RWPE1 (cell line): Measurements from ENCODE around the gene ASB2.

Experiments used
- CTCF ChIA-PET: fragments of 350-600 bp; sonication (Branson Sonifier 250); formaldehyde crosslinking; extraction: SDS; loops from one replicate; lab custom pipeline; 2021; lab: Yijun Ruan, JAX
- POLR2A ChIA-PET: fragments of 400-600 bp; formaldehyde crosslinking; extraction: SDS; loops from one replicate; lab custom pipeline; 2020; ENCODE audit warnings: antibody characterized with exemption; ENCODE audit not compliant: low non-redundant PET; lab: Yijun Ruan, JAX
- DNase-seq: peaks from one replicate; pipeline ENCODE4 v3.0.0; 2012; ENCODE audit warnings: low spot score
- H3K27ac ChIP-seq: fragments of 450-650 bp; 2 replicates; pipeline ENCODE4 v1.5.1; 2017
- TF ChIP-seq, protein P1 (sequence below): fragments of 450-650 bp; conservative IDR thresholded peaks from 2 replicates; pipeline ENCODE4 v1.5.1; 2017; ENCODE audit warnings: low read depth, mild to moderate bottlenecking

Gene ASB2

DNA sequence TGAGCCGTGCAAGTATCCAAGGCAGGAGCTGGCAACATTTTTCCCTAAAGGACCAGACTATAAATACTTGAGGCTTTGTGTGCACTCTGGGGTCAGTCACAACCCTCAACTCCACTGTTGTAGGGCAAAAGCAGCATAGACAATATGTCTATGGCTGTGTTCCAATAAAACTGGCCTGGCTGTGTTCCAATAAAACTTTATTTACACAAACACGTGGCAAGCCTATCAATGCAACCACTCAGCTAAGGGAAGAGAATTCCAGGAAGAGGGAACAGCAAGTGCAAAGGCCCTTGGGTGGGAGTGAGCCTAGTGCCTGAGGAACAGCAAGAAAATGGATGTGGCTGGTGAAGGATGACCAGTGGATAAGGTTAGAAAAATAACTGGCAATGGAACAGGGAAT is 60.6 kb downstream of the ASB2 start:
- DNase-seq = no peak
- H3K27ac ChIP-seq = no peak overlapping the region
- TF ChIP-seq, protein P1, sequence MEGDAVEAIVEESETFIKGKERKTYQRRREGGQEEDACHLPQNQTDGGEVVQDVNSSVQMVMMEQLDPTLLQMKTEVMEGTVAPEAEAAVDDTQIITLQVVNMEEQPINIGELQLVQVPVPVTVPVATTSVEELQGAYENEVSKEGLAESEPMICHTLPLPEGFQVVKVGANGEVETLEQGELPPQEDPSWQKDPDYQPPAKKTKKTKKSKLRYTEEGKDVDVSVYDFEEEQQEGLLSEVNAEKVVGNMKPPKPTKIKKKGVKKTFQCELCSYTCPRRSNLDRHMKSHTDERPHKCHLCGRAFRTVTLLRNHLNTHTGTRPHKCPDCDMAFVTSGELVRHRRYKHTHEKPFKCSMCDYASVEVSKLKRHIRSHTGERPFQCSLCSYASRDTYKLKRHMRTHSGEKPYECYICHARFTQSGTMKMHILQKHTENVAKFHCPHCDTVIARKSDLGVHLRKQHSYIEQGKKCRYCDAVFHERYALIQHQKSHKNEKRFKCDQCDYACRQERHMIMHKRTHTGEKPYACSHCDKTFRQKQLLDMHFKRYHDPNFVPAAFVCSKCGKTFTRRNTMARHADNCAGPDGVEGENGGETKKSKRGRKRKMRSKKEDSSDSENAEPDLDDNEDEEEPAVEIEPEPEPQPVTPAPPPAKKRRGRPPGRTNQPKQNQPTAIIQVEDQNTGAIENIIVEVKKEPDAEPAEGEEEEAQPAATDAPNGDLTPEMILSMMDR = no peak
- CTCF ChIA-PET = interaction anchor here (0.6 kb wide), 1 partner anchor 260 kb away, joined by 3 read pairs; no protein-coding TSS in a partner anchor
- POLR2A ChIA-PET = no interaction called here

DNA sequence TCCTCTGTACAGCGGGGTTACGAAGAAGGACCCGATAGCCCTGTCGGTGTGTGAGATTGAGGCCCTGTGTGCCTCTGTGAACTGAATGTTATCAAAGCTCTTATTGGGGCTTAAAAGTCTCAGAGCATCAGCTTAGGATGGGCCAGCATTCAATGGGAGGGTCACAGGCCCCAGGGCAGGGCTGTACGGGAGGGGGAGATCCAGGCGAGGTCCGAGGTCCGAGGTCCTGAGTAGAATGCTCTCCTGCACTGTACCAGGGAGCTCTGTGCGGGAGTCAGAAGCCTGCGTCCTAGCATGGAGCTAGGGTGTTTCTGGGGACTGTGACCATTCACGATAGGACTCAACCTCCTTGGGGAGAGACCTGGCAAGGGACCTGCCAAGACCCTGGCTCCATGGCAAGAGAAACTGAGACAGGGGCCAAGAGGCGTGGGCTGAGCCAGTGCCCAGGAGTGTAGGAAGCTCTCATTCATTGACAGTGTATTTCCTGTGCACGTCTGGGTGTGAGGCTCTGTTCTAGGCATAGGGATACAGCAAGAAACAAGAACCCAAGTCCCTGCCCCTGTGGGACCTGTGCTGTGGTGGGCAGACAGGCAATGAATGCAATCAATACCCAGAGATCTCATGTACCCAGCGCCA is 61.2 kb downstream of the ASB2 start:
- DNase-seq = no peak
- TF ChIP-seq, protein P1 = no peak
- ChIA-PET POLR2A (no interaction called here), CTCF (interaction anchor here (0.6 kb wide), 1 partner anchor 260 kb away, joined by 3 read pairs; no protein-coding TSS in a partner anchor)
- H3K27ac ChIP-seq = no peak overlapping the region

DNA sequence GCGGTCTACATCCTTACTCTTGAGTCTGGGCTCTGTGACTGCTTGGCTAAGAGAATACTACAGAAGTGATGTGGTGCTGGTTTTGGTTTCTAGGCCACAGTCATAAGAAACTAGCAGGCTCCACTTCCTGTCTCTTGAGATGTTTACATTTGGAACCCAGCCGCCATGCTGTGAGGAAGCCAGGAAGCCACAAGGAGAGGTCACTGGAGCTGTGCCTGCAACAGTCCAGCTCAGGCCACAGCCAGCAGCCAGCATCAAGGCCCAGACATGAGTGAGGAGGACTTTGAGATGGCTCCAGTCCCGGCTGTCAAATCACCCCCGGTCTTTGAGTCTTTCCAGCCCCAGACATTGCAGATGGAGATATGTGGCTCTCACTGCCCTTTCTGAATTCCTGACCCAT is 62.1 kb downstream of the ASB2 start:
- POLR2A ChIA-PET = no interaction called here
- H3K27ac ChIP-seq = no peak overlapping the region
- TF ChIP-seq, protein P1 = no peak
- no peak for DNase-seq
- CTCF ChIA-PET = no interaction called here

DNA sequence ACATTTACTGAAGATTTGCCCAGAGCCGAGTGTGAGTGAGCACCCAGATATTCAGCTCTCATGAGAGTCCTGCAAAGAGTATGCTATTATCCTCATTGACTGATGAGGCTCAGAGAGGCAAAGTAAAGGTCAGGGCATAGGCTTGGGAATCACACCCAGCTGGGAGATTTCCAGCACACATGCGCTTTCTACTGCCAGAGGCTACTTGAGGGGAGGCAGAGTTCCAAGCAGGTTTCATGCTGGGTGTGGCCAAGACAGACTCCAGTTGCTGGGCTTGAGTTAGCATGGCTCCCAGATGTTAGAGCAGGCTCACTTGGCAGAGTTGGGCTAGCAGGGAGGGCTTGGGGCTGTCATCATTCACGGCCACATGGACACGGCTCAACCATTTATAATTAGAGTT is 63.6 kb downstream of the ASB2 start:
- DNase-seq = no peak
- ChIA-PET CTCF (interaction anchor here (0.6 to 1.2 kb wide), 2 partner anchors 37 to 89 kb away, joined by 3 read pairs; no protein-coding TSS in a partner anchor), POLR2A (no interaction called here)

DNA sequence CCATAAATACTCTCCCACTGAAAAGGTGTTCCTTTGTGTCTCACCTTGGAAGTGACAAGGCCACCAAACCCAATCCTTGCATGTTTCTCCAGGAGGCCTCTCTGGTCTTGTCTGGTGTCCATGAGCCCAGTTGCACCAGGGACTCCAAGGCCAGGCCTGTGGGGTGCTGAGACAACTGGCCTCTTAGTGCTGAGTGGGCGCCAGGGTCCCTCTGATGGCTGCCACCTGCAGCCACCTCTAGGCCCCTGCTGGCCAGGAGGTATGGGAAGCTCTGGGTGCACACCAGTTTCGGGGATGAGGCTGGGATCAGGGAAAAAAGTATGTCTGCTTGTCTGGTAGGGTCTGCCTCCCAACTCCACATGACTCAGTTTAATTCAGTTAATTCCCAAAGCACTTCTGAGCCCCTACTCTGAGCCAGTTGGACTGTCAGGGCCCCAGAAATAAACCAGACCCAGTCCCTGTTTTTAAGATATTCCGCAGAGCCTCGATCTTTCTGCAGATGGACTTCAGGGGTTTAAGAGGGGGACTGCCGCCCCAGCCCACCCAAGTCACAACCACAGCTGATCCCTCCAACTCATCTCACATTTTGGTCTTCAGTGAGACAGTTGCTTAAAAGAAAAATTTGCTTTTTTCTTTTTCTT is 64.3 kb downstream of the ASB2 start:
- ChIA-PET CTCF (interaction anchor here (0.6 to 0.7 kb wide), 2 partner anchors 9 to 89 kb away, joined by 3 to 4 read pairs; no protein-coding TSS in a partner anchor), POLR2A (no interaction called here)

More for the DNA sequence above, 63.6 kb downstream of the ASB2 start:
- TF ChIP-seq, protein P1 = no peak
- H3K27ac ChIP-seq = no peak overlapping the region

GRCh38 chr14:93909429-93910128 is 66.8 kb downstream of the ASB2 start:
- no peak for DNase-seq
- ChIA-PET CTCF (interaction anchor here (0.5 to 1.3 kb wide), 2 partner anchors 12 to 15 kb away, joined by 3 to 4 read pairs; no protein-coding TSS in a partner anchor), POLR2A (no interaction called here)
- TF ChIP-seq, protein P1 = no peak
- no peak overlapping the region for H3K27ac ChIP-seq

More for the DNA sequence above, 64.3 kb downstream of the ASB2 start:
- DNase-seq = no peak
- TF ChIP-seq, protein P1 = no peak
- no peak overlapping the region for H3K27ac ChIP-seq
